B cell (primary cell): ENCODE results near the gene CHCHD2.

ENCODE experiments used
- CTCF ChIP-seq: fragments of 200-600 bp; IDR thresholded peaks from one replicate; pipeline ENCODE4 v1.8.0; 2022; ENCODE audit warnings: antibody characterized with exemption, mild to moderate bottlenecking
- EZH2 ChIP-seq: IDR thresholded peaks from 2 replicates; pipeline ENCODE4 v1.6.1; 2012; ENCODE audit warnings: borderline replicate concordance, low read depth, mild to moderate bottlenecking, moderate library complexity, low read length; ENCODE audit not compliant: insufficient read depth, poor library complexity, severe bottlenecking

DNA sequence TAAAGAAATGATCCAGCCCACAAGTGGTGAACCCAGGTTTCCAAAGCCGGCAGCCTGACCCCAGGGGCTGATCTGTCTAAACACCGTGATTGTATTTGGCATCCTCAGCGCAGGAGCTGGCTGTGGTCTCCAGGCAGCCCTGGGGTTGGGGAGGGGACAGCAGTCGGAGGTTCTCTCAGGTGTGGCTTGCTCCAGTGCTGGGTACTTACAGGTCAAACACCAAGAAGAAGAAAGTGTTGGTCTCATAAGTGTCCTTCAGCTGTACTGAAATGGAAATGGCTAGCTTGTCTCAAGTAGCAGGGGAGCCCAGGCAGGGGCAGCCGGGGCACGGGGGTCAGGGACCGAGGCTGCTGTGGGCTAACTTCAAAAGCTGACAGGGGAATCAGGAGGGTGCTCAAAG, 19.5 kb downstream of the CHCHD2 start:
- TF ChIP-seq CTCF (no peak), EZH2 (no peak)
